Endometrial microvascular endothelial cells (primary cell): ENCODE data around the gene P3H2. TPM values are rescaled to one million over a fixed set of nuclear protein-coding genes. Genes with fewer than 3 reads are reported as not detected.

ENCODE experiments used
- in situ Hi-C: cut with HindIII; loops from 2 replicates; pipeline ENCODE4 v1.10.0; 2017; ENCODE audit warnings: low sequenced_read_pairs, low pct_unique_long_range_greater_than_20kb; ENCODE audit errors: inconsistent ontology term
- total RNA-seq: library from RNA; depleted of rRNA; stranded (reverse); fragments of >200 nt; gene quantifications from one replicate; pipeline ENCODE4 v1.2.3, GENCODE V29; 2015; ENCODE audit errors: inconsistent ontology term

Gene P3H2
- total RNA-seq, 1 donor from 2014 or later = 24.2 TPM

DNA sequence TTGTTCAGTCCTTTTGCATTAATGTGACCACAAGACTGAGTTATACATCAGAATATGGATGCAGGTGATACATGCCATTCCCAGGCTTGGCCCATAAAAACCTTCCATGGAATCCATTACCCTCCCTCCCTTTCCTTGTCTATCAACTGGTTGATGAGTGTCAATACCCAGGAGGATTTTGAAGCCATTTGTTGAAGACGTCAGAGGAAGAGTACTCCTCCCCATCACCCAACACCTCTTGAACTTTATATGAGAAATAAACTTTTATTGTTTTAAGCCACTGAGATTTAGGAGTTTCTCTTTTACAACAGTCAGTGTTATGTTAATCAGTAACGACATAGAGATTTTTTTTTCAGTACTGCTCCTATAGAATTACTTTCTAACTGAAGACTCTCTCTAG is 55.5 kb downstream of the P3H2 start:
- in situ Hi-C loops = no loop called here

DNA sequence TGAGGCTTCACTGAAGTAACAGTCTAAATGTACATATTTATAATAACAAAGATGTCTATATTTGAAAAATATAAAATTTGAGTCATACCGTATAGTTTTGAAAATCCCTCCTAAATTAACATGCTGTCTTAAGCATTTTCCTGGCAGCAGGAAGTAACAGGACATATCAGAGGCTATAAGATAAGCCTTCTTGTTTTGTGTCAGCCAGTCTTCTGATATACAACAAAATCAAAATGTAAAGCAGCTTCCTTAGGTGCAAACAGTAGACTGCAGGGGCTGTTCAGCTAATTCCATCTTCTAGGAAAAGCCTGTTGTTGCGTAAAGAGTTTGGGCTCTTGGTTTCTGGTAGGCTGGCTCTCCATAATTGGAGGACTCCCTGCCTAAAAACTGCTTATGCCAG is 56.0 kb downstream of the P3H2 start:
- in situ Hi-C loops = no loop called here

DNA sequence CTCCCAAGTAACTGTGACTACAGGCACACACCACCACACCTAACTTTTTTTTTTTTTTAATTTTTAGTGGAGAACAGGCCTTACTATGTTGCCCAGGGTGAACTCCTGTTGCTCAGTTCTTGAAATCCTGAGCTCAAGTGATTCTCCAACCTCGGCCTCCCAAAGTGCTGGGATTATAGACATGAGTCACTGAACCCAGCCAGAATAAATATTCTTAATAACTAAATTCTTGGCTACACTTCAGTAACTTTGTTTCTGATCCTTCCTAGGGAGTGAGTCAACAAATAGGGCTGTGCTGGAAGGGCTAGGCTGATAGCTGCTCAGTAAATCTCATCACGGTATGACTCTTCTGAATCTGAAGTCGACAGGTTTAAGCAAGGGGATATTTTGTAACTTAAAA is 56.6 kb downstream of the P3H2 start:
- in situ Hi-C loops = no loop called here

DNA sequence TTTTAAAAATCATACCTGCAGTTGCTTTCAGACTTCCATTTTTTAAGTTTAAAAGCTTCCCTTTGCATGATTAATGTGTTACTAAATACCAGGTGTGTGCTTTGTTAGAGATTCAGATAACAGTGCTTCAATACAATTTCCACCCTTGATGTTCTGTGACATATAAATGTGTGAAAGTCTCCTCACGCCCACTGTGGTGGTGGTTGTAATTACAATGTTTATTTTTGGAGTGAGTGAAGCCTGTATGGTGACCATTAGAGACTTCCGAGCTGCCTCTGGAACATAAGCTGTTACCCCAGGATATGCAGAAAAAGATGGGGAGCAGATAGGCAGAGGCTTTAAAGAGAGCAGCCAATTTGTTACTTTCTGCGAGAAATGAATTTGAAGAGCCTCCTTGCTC is 57.2 kb downstream of the P3H2 start:
- in situ Hi-C loops = no loop called here

DNA sequence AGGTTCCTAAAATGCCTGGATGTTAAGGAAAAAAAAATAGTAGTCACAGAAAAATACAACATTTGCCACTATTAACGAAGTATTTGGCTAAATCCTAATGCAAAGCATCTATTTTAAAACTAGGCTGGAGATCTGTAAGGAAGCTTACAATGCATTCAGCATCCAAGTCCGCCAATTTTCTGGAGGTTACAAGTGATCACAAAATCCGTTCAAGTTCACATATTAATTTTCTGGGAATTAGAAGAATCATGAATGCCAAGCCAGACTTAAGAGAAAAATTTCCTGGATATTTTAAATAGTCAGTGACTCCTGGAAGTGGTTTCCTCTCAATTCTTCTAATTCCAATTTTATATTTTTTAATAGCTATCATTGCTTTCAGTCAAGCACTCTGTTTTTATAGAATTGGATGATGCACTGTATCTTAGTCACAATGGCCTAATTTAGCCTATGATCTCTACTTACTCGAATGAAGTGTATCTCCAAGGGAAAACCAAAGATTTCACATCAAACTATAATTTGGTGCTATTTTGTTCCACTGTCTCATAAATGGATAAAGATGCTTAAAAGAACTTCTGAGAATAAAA is 60.4 kb downstream of the P3H2 start:
- in situ Hi-C loops = no loop called here

DNA sequence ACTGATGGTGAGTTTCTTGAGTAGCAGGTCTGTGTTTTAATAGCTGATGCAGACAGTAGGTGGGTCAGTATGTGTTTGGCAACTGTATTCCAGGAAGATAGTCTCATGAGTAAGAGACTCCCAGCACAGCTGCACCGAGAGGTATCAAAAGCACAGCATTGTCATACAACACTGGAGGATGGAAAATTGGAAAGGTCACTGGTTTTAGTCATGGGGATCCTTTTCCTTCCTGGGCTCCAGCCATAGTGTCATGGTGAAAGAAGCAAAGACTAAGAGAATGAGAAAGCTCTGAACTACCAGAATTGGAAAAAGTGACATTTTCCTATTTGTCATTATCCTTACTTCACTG is 61.5 kb downstream of the P3H2 start:
- in situ Hi-C loops = no loop called here

DNA sequence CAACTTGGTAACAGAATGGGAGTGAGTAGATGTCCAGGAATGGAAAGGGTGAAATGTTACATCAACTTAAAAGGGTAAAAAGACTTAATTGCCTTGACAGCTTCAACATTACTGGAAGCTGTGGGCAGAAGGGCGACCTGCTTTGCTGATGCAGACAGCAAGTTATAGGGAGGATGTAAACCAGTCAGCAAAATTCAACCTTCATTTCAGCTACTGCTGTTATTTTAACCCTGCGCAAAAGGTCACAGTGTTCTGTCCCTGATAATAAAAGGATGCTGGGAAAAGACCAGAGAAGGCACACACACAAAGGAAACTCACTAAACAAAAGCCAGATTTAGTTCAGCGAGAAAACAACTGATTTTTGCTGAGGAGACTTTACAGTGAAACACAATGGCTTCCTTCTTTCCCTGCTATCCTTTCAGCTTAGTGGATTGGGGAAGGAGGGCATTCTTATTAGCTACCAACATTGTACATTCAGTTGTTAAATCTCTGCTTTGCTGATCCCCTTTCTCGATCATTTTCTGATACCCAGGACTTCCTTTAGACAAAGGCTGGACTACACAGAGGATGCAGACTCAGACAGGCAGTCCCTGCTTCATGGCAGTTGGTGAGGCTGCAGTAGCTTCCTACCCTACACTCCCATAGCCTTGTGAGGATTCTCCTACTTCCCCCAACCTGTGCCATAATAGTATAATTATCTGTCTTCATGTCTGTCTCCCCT is 62.0 kb downstream of the P3H2 start:
- in situ Hi-C loops = no loop called here

DNA sequence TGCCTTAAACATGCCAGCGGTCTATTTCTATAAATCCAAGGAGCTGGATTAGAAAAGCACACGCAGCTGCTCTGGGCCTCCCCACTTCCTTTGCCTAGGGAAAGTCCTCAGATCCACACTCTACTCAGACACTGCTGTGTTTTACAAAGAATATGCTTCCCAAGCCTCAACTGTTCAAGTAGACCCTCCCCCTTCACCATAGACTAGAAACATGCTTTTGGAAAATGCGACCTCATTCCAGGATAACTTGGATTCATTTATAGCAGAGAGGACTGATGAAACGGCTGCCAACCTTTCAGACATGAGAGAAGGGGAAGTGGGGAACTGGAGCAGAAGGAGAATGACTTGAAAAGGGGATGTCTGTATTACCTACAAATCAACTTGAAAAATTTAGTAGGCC is 64.0 kb downstream of the P3H2 start:
- in situ Hi-C loops = no loop called here

DNA sequence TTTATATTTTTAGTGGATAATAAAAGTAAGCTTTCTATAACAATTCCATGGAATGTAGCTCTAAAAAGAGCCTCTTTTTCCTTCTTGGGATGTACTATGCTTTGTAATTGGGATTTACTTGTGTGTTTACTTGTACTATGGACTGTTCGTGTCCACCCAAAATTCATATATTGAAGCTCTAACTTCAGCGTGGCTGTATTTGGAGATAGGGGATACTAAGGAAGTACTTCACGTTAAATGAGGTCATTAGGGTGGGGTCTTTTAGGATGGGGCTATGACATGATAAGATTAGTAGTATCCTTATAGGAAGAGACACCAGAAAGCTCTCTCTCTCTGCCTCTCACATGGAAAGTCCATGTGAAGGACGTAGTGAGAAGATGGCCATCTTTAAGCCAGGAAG is 64.9 kb downstream of the P3H2 start:
- in situ Hi-C loops = no loop called here

DNA sequence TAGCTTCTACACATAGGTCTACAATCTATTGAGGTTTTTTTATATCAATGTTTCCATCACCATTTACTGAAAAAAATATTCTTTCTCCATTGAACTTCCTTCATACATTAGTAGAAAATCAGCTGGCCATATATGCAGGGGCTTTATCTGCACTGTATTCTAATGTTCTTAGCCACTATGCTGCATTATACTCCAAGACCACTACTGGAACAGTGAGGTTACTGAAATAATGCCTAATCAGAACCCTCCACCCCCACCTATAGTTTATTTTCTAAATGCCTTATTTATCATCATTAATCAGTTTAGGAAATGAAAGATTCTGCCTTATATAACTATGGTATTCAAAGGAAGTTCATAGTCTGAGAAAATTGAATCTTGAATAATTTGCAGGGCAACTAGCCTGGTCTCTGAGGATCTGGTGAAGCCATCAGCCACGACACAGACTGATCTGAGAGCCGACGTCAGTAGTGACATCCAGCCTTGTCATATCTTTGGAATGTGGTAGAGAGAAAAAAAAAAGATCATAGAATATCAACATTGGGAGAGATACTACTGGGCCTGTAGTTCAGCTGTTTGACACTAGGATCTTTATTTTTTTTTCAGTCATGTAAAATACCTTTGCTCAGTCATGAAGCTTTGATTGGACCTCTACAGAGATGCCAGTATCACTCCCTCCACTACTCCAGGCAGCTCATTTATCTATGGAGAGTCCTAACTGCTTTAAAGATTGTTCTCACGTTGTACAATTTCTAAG is 66.6 kb downstream of the P3H2 start:
- in situ Hi-C loops = no loop called here

DNA sequence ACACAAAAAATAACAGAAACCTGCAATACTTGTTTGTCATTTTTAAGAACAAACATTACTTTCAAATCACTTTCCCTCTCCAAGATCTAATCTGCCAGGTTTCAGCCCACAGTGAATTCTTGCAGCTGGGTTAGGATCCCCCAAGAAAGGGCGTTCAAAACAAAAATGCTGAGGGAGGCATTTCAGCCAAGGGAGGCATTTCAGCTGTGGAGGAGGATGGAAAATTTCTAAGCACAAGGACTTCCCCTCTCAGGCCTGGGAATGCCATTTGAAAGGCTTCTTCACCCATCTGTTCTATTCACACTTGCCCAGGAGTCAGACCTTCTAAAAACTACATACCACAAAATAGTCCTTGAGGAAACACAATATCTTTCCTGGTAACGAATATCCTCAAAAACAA is 69.1 kb downstream of the P3H2 start:
- in situ Hi-C loops = no loop called here

DNA sequence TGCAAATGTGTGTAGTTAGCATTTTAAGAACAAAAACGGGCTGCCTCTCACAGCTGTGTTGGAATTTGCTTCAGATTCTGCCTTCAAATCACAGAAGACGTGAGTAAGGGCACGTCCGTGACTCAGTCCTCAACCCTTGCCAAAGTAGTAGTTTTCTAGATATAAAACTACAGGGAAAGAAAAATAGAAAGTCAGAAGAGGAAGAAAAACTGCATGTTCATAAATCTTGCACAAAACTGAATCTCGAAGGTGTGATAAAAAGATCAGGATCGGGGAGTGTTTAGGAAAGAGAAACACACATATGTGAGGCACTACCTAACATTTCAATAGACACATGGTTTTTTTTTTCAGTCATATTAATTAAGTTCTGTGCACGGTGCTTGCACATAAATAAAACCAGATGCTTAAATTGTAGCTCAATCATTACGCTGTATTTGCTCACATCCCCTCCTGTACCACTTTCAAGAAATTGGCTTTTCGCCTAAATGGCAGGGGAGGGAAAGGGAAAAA is 71.7 kb downstream of the P3H2 start:
- in situ Hi-C loops = no loop called here

DNA sequence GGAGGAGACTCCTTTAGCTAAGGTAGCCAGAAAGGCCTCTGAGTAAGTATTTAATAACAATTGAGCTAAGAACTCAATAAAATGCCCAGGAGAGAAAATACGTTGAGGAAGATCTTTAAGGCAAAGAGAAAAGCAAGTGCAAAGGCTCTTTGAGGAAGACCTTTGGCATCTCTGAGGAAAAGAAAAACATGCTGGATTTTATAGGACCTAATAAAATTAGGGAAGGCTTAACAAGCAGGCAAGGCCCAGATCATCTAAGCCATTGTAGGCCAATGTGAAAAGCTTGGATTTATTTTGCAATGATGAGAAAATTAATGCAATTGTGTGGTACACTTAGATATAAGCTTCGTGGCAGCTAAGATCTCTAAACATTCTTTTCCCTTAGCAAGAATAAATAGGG is 75.7 kb downstream of the P3H2 start:
- in situ Hi-C loops = no loop called here

DNA sequence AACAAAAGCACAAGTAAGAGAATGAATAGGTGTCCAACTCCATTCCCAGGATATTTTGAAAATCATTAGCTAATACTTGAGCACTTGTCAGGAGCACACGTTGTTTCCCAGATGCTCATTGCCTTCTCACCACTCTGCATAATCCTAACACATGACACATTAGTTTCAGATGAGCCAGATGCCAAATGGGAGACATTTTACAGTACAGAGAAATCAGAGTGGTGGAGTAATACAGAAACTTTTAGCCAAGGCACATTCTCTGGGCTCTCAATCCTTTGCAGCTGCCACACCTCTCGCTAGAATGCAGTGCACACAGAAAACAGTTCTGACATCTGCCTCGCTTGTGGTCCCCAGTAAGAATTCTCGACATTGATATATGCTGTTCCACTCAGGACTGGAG is 76.6 kb downstream of the P3H2 start:
- in situ Hi-C loops = no loop called here

DNA sequence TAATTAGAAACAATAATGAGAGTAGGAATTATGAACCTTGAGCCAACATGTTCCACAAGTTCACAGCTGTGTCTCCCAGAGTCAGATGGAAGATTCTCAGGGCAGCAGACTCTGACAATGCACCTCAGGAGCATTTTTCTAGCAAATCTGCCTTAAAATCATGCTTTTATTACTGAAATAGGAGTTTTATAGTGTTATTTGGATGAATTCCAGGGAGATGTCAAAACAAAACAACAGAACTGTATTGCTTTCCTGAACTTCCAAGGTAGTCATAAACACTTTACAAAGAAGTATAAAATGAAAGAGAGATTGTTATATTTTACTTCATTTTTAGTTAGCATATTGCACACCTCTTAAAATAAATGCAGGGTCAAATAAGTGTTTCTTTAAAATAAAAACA is 77.0 kb downstream of the P3H2 start:
- in situ Hi-C loops = no loop called here

DNA sequence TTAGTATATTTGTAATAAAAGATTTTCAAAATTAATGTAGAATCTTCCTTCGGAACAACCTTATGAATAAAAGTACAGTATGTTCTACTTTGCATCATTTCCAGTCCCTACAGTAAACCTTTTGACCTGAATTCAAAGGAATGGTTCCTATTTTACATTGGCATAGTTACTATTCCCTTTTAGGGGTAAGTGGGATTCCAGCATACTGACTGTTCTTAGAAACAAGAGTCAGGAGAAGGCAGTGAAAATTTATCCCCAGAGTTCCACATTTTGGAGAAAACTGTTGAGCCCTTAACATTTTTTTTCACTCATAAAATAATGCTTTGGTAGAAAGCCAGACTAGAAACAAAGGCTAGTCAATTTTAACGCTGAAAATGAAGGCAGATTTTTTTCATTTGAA is 78.1 kb downstream of the P3H2 start:
- in situ Hi-C loops = no loop called here

DNA sequence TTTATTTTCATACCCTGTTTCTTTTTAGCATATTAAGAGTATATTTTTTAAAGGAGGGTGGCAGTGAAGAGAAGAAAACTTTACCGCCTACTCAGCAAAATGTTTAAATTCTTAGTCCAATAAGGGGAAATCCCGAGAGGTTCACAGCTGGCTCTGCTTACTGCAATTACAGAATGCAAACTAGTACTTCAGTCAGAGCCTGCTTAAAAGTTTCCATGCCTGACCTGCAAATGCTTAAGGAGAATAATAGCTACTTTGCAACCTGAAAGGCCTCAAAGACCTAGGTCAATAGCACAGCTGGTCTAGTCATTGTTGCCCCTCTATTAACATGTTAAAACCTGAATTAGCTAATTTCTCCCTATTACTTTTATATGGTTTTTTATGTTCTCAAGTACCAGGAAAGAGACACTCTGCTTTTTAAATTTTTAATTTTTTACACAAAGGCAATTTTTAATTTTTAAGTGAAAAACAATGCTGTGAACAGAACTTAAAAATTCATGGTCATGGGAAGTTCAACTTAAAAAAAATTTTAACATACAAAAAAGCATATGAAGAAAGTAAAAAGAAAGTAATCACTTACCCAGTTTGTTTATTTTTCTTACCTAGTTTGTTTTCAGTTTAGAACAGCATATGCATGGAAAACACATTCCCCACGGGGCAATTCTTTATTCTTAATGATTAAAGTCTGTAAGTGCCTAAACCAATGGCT is 79.2 kb downstream of the P3H2 start:
- in situ Hi-C loops = no loop called here

DNA sequence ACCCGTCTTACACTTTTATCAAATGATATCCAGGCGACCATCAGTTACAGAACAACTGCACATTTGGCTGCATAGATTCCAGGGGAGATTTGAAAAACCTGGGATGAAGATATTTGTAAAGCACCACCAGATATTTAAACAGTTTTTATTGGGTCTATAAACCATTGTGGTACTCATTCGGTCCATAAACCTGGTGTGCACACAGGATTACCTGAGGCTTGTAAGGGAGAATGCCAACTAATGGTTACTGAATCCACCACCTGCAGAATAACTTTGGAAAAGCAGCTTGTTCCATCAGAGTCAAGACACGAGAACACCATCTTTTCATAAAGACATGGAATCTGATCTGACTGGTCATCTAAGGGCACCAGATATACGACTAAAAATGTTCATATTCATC is 80.6 kb downstream of the P3H2 start:
- in situ Hi-C loops = no loop called here

DNA sequence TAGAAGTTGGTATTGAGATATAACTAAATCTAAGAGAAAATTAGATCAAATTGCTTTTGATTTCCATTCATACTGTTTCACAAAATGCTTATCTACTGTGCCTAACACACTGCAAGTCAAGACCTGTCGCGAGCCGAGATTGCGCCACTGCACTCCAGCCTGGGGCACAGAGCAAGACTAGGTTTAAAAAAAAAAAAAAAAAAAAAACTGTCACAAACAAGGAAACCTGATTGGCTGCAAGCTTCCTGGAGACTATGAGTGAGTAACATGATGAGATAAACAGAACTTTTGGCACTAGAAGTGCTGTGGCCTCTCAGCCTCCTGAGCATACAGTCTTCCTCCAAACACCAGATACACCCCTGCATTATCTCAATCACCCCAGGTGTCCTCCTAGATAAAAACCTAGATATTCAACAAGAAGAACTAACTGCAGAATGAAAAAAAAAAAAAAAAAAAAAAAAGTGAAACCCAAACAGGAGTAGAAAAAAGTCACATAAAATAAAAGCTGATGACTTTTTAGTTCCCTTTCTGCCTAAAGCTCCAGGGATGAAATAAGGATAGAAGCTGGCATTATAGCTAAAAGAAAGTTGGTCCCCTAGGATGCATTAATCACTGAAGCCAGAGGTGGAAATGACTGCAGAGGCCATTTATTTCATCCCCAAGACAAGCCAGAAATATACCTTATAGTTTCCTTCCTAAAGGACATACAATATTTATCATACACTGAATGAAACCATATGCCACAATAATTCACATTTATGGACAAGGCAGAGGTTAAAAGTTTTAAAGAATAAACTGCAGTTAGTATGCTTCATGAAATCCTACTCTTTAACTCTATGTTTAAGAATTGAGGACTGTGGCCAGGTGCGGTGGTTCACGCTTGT is 82.4 kb downstream of the P3H2 start:
- in situ Hi-C loops = no loop called here
